MV-4-11 (cell line): ENCODE results near the gene NPS.

Experiments
- DNase-seq: peaks from one replicate; lab custom pipeline; 2025; lab: John Stamatoyannopoulos, UW

Gene NPS

GRCh38 chr10:127549009-127549408 is at the start of gene NPS:
Gene NPS, plus strand, starts transcription at chr10:127549309. Its CDS starts 60 bp downstream, at chr10:127549369.
- no peak for DNase-seq

- no peak for DNase-seq
These were observed 49.0 kb upstream of the NPS start for GRCh38 chr10:127500127-127500526.

DNA sequence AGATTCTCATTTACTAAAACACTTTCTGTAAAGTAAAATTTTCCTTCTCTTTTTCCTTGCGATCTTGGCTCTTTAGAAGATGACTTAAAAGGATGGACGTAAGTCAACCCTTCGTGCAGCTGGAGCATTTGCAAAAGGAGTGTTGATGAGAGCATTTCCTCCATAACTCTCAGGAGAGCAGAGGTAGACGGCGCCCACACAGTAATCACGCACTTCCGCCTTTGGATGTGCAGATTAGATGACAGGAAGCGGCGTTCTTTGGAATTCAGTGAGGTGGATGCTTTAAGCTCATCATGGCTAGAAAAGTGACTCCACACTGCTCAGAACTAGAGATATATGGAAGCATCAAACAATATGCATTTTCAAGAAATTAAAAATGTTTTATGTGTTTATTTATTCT is 43.0 kb upstream of the NPS start:
- no peak for DNase-seq

DNA sequence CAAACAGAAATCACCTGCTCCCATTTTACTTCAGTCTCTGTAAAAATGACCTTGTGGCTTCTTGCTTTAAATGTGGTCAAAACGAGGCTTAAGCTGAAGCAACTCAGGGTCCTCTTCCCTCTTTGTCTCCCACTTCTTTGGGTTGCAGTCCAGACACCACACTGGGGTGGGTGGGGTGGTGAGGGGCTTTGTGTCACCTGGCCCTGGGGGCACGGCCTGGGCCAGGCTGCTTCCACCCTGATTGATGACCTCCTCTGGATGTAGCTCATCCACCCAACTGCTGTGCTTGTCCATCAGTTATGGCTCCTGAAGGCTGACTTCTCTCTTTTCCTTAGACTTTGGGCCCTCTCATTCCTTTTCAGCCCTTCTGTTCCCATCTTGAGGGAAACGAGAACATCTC is 26.8 kb upstream of the NPS start:
- no peak for DNase-seq

- no peak for DNase-seq
These were observed 25.6 kb upstream of the NPS start for GRCh38 chr10:127523476-127523875.

DNA sequence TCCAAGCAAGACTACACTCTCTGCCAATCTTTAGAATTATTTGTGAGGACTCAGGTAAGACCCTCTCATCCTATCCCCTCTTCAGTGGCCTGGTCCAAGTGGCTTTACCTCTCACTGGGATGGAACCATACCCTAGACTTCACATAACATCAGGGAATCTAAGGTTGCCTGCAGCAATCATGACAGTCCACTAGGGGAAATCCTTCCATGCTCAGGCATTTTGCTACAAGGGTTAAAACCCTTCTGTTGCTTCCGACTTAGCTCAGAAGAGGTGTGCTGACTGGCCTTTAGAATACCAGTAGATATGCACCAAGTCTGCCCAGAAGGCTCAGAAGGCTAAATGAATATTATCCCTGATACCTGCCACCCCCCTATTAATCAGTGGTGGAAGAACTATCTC is 24.9 kb upstream of the NPS start:
- DNase-seq: no peak

DNA sequence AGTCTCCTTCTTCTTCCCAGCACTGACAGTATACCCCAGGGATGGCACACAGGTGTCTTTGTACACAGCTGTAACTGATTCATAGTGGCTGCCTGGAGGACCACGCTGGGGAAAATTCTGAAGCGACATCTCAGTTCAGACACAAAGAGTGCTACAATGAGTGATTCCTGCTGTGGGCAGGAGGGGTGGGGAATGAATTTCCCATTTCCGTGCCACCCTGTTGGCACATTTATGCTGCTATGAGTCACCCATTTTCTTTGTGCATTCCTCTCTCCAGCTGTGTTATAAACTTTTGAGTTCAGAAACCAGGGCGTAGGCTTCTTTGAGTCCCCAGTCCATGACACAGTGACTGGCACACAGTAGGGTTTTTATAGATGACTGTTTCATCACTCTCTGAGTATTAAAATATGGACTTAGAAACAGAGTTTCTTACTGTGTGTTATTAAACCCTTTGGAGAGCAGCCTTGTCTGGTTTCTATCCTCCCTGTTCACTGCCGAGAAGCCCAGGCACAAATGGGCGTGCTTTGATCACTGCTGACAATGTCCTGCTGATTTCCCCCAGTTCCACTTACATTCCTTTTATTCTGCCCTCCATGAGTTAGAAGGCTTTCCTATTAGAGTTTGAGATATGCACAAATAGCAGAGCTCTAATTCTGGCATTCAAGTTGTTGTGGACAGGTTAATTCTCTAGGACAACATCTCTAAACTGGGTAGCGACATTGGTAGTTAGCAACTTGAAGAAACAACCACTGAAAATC is 24.0 kb upstream of the NPS start:
- DNase-seq: no peak

DNA sequence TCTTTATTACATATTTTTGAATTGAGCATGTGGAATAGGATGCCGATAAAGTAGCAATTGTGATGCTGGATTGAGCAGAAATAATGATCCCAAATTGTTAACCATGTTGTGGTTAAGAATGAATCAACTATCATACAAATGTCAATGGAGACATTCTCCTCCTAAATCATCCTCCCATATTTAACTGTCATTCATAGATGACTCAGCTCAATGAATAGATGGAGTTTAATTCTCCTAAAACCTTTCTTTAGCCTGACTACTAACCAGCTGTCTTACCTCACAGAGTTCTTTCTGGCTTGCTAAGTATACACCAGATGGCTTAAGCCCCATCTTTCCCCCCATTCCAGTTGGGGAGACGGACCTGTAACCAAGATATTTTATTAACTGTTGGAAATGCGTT is 23.4 kb upstream of the NPS start:
- DNase-seq: no peak

DNA sequence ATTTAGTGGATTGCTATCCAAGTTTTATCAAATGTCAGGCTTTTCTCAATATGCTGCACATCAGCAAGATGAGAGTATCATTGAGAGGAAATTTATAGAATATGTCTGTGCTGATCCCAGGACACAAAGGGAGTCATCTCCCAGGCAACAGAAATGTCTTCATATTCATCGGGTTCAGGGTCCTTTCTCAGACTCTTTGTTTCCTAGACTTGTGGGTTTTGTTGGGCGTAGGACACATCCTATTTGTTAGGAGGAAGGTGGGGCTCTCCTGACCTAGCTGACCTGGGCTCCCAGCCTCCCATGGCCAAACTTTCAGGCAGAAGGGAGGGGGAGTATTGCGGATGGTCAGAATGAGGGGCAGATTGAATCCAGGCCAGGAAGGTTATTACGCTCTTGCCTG is 22.9 kb upstream of the NPS start:
- DNase-seq: no peak

- DNase-seq: no peak
These were observed 21.8 kb upstream of the NPS start for GRCh38 chr10:127527320-127527719.

GRCh38 chr10:127527891-127528290 is 21.2 kb upstream of the NPS start:
- DNase-seq: peak; percentile 67

GRCh38 chr10:127532193-127532592 is 16.9 kb upstream of the NPS start:
- DNase-seq: no peak

GRCh38 chr10:127532659-127533058 is 16.4 kb upstream of the NPS start:
- DNase-seq: peak; percentile 69

DNA sequence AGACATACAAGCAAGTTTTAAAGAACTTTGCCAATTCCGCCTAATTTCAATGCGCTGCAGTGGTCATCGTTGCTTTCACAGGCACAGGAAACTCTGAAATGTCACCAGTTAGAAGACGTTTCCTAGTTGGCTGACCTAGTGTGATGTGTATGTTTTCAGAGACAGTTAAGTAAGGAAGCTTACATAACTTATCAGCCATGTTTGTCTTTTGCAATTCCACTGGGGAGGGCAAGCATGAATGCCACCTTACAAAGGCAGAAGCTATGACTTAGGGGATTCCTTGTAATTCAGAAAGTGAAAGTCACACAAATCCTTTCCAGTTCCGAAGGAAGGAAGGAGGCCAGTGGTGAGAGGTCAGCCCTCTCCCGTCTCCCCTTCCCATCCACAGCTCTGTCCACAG is 15.0 kb upstream of the NPS start:
- peak; percentile 94 for DNase-seq

- DNase-seq: peak; percentile 88
These were observed 14.6 kb upstream of the NPS start for GRCh38 chr10:127534496-127534895.

- no peak for DNase-seq
These were observed 13.2 kb upstream of the NPS start for GRCh38 chr10:127535802-127536515.

- DNase-seq: no peak
These were observed 11.9 kb upstream of the NPS start for GRCh38 chr10:127536972-127537760.

- no peak for DNase-seq
These were observed 11.2 kb upstream of the NPS start for GRCh38 chr10:127537924-127538323.

DNA sequence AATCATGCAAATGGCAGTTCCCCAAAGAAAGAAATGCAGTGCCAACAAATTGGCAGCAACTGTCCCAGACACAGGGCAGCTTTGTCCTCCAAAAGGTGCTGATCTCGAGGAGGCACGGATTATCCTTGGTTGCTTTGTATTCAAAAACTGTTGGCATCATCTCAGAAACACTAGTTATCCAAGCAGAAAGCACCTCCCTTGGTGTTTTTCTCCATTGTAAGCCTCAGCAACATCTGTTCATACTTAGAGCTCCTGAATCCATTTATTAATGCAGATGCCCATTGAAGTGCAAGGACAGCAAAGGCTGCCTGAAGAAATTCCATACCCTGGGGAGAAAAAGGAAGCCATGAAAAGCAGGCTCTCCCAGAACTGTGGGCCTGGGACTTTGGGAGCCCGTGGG is 1.1 kb upstream of the NPS start:
- DNase-seq: no peak

- no peak for DNase-seq
These were observed 1.8 kb downstream of the NPS start for GRCh38 chr10:127550861-127551260.

GRCh38 chr10:127552446-127552845 is 3.3 kb downstream of the NPS start:
- no peak for DNase-seq

- DNase-seq: no peak
These were observed 4.3 kb downstream of the NPS start for GRCh38 chr10:127553417-127553816.

- DNase-seq: no peak
These were observed 7.8 kb downstream of the NPS start for GRCh38 chr10:127556916-127557315.
